Peyer's patch (tissue), 4 donors: ENCODE measurements around the gene SZT2. TPM values are rescaled to one million over a fixed set of nuclear protein-coding genes. Genes with fewer than 3 reads are reported as not detected.
"Not testable (repeated sequence)": the region's sequence is repeated elsewhere in the genome, so short reads cannot be mapped to it uniquely, and the experiment has no call there.

Experiments
- DNase-seq, 3 donors: peaks; one replicate each; pipeline ENCODE4 v3.0.0-alpha.2; 2017 to 2019
- H3K27ac ChIP-seq, 4 donors: fragments of 200-600 bp; sonication (generic); one replicate each; pipeline ENCODE4 v1.5.1; 2016 to 2019
- H3K27me3 ChIP-seq, 2 donors: fragments of 200-600 bp; sonication (generic); one replicate each; pipeline ENCODE4 v1.5.1; 2019
- H3K36me3 ChIP-seq, 3 donors: fragments of 200-600 bp; sonication (generic); one replicate each; pipeline ENCODE4 v1.5.1; 2016 to 2019
- H3K4me1 ChIP-seq, 4 donors: fragments of 200-600 bp; sonication (generic); one replicate each; pipeline ENCODE4 v1.5.1; 2016 to 2019
- H3K4me3 ChIP-seq, 4 donors: fragments of 200-600 bp; sonication (generic); 1 replicate in 3 of 4; 2 replicates in 1 of 4; pipeline ENCODE4 v1.5.1; 2016 to 2019; ENCODE audit warnings: mild to moderate bottlenecking in 1 of 4
- H3K9me3 ChIP-seq, 4 donors: fragments of 200-600 bp; sonication (generic); one replicate each; pipeline ENCODE4 v1.5.1; 2016 to 2019; ENCODE audit warnings: mild to moderate bottlenecking in 1 of 4
- POLR2A ChIP-seq, 2 donors: fragments of 450-650 bp; IDR thresholded peaks; one replicate each; pipeline ENCODE4 v1.5.1; 2017; ENCODE audit warnings: antibody characterized with exemption in 2 of 2, mild to moderate bottlenecking in 2 of 2, moderate library complexity in 2 of 2
- total RNA-seq, 4 donors: library from RNA; depleted of rRNA; stranded (reverse); fragments of >200 nt; gene quantifications; one replicate each; pipeline ENCODE4 v1.1.0, GENCODE V29; 2016
- TF ChIP-seq, protein P1 (sequence below), 6 experiments: fragments of 450-650 bp in 4 of 6; fragments of 200-600 bp in 2 of 6; sonication (generic) in 1 of 6; IDR thresholded peaks; one replicate each; pipeline ENCODE4 v1.5.1; 2017 to 2019; ENCODE audit warnings: antibody characterized with exemption in 6 of 6, mild to moderate bottlenecking in 3 of 6, moderate library complexity in 1 of 6

The SZT2 gene
- total RNA-seq, 4 donors from 2014 or later, result 76.9 to 129 (median 104) TPM

DNA sequence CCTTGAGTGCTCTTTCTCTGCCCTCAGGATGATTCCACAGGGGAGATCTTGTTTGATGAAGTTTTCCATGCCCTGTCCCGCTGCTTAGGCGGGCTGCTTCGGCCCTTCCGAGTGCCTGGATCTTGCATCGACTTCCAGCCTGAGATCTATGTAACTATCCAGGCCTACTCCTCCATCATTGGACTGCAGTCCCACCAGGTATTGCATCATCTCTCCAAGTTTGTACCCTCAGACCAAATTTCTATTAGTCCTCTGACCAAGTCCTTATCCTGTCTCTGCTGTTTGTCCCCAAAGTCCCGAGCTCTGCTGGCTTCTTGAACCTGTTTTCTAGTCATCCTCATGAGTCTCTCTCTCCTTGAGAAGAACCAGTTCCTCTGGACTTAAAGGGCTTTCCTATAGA, 14.7 kb downstream of the SZT2 start:
- no peak for DNase-seq
- TF ChIP-seq POLR2A (IDR thresholded peaks at IDR 0.05), result no peak
- TF ChIP-seq, protein P1, sequence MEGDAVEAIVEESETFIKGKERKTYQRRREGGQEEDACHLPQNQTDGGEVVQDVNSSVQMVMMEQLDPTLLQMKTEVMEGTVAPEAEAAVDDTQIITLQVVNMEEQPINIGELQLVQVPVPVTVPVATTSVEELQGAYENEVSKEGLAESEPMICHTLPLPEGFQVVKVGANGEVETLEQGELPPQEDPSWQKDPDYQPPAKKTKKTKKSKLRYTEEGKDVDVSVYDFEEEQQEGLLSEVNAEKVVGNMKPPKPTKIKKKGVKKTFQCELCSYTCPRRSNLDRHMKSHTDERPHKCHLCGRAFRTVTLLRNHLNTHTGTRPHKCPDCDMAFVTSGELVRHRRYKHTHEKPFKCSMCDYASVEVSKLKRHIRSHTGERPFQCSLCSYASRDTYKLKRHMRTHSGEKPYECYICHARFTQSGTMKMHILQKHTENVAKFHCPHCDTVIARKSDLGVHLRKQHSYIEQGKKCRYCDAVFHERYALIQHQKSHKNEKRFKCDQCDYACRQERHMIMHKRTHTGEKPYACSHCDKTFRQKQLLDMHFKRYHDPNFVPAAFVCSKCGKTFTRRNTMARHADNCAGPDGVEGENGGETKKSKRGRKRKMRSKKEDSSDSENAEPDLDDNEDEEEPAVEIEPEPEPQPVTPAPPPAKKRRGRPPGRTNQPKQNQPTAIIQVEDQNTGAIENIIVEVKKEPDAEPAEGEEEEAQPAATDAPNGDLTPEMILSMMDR (IDR thresholded peaks at IDR 0.05), result no peak
- H3K4me3 ChIP-seq, result no peak overlapping the region
- no peaks in the 10 kb centered on the region for H3K9me3 ChIP-seq
- peaks cover 0 to 8% (median 0%) of the 10 kb centered on the region in 4 donors for H3K4me1 ChIP-seq
- H3K36me3 ChIP-seq, result peaks cover 0 to 60% (median 0%) of the 10 kb centered on the region in 3 donors
- H3K27me3 ChIP-seq, result no peaks in the 10 kb centered on the region
- H3K27ac ChIP-seq, result no peak overlapping the region

DNA sequence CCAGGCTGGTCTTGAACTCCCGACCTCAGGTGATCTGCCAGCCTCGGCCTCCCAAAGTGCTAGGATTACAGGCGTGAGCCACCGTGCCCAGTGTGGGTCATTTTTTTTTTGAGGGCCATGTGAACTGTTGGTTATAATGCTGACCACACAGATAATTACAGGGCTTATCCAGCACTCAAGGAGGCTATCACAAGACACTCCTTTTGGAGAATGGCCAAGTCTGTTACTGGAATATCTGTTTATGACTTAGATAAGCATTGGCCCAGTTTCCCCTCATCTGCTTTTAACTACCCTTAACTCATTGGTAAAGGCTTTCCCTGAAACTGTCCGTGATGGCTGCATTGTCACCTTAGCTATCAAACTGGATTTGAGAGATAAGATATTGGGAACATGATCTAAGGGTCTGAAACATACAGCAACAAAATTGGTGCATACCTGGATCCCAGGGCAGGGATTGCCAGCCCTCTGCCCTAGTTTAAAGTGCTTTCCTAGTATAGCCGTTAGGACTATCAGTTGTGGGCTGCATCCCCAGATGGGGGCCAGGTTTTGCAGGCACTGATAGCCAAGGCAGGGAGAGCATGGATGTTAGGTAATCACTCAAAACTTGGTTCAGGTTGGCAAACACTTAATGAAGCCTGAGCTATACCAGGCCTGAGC, 15.6 kb downstream of the SZT2 start:
- H3K36me3 ChIP-seq, result peaks cover 0 to 69% (median 0%) of the 10 kb centered on the region in 3 donors
- no peaks in the 10 kb centered on the region for H3K9me3 ChIP-seq
- peaks cover 0 to 8% (median 0%) of the 10 kb centered on the region in 4 donors for H3K4me1 ChIP-seq
- TF ChIP-seq, protein P1 (IDR thresholded peaks at IDR 0.05), result no peak
- TF ChIP-seq POLR2A (IDR thresholded peaks at IDR 0.05), result no peak
- peak overlapping the region in 1 of 4 donors; percentile 51 for H3K27ac ChIP-seq
- no peaks in the 10 kb centered on the region for H3K27me3 ChIP-seq
- no peak for DNase-seq
- no peak overlapping the region for H3K4me3 ChIP-seq

DNA sequence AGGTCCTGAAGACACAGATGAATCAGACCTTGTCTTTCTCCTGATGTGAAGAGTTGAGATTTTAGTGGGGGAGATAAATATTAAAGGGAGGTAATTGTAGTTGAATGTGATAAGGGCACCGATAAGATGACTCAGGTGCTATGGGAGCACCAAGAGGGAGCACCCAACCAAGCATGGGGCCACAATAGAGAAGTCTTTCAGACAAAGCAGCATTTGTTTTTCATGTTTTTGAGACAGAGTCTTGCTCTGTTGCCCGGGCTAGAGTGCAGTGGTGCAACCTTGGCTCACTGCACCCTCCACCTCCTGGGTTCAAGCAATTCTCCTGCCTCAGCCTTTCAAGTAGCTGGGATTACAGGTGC, 16.2 kb downstream of the SZT2 start:
- TF ChIP-seq POLR2A (IDR thresholded peaks at IDR 0.05), result no peak
- TF ChIP-seq, protein P1 (IDR thresholded peaks at IDR 0.05), result no peak
- peaks cover 0 to 69% (median 0%) of the 10 kb centered on the region in 3 donors for H3K36me3 ChIP-seq
- DNase-seq, result no peak

DNA sequence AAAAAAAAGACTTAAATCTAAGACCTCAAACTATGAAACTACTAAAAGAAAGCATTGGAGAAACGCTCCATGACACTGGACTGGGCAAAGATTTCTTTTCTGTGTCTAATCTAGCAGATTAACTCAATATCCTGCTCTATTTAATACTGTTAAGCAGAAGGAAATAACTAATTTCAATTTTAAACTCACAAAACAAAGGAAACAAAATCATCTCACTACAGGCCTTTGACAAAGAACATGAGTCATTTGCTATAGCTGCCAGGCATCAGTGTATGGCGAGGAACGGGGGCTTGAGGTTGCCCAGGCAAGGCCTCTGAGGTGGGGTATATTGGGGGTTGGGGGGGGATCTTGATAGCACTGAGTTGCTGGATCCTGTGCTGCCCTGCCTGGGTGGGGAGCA, 20.9 kb downstream of the SZT2 start:
- Histone ChIP-seq H3K27ac (no peak overlapping the region), H3K4me1 (peaks cover 0 to under 1% (median 0%) of the 10 kb centered on the region in 4 donors), H3K9me3 (no peaks in the 10 kb centered on the region), H3K4me3 (no peak overlapping the region), H3K36me3 (peaks cover 0 to 56% (median 0%) of the 10 kb centered on the region in 3 donors), H3K27me3 (no peaks in the 10 kb centered on the region)
- TF ChIP-seq POLR2A (IDR thresholded peaks at IDR 0.05), result no peak
- TF ChIP-seq, protein P1 (IDR thresholded peaks at IDR 0.05), result no peak
- DNase-seq, result no peak

More for the DNA sequence above, 16.2 kb downstream of the SZT2 start:
- Histone ChIP-seq H3K27me3 (no peaks in the 10 kb centered on the region), H3K4me1 (peaks cover 0 to 8% (median 0%) of the 10 kb centered on the region in 4 donors), H3K9me3 (no peaks in the 10 kb centered on the region), H3K4me3 (no peak overlapping the region), H3K27ac (peak overlapping the region in 1 of 4 donors; percentile 51)

DNA sequence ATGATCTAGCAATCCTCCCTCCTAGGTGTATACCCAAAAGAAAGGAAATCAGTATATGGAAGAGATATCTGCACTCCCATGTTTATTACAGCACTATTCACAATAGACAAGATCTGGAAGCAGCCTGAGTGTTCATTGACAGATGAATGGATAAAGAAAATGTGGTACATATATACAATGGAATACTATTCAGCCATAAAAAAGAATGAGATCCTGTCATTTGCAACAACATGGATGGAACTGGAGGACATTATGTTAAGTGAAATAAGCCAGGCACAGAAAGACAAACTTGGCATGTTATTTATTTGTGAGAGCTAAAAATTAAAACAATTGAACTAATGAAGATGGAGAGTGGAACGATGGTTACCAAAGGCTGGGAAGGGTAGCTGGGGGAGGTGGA, 23.7 kb downstream of the SZT2 start:
- not testable (repeated sequence) for H3K27me3 ChIP-seq, H3K4me1 ChIP-seq, H3K27ac ChIP-seq, H3K9me3 ChIP-seq, H3K4me3 ChIP-seq, DNase-seq
- peaks cover 0 to 59% (median 0%) of the 10 kb centered on the region in 3 donors for H3K36me3 ChIP-seq

DNA sequence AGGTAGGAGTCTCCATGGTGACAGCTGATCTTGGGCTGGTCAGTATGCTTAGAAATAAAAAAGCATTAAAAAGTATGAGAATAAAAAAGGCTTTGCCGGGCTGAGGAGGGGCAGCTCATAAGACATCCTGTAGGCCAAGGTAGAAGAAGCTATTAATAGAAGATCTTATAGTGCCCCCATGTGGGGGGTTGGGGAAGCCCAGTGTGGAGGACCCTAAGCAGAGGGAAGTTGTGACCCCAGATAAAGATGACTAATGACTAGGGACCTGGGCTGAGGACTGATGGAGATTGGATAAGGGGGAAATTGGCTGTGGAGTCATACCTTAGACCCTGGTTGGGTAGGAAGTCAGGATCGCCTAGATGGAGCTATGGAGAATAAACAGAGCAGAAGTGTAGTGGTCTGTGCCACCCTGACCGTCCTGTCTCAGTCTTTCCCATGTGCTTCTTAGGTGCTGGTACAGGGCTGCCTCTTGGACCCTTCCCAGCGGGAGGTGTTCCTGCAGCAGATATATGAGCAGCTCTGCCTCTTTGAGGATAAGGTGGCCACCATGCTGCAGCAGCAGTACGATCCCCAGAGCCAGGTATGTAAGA, 25.0 kb downstream of the SZT2 start:
- Histone ChIP-seq H3K9me3 (no peaks in the 10 kb centered on the region), H3K36me3 (peaks cover 0 to 59% (median 0%) of the 10 kb centered on the region in 3 donors), H3K27ac (no peak overlapping the region), H3K27me3 (no peaks in the 10 kb centered on the region), H3K4me1 (no peaks in the 10 kb centered on the region), H3K4me3 (no peak overlapping the region)
- peak in 2 of 3 donors; percentile 68 to 86 for DNase-seq
- TF ChIP-seq, protein P1 (IDR thresholded peaks at IDR 0.05), result peak; percentile 46 to 71 (median 64)
- no peak for TF ChIP-seq POLR2A (IDR thresholded peaks at IDR 0.05)
